GM23248 (cell line): ENCODE results near the gene PRKACB.

Experiments
- EZH2 ChIP-seq: fragments of 200-600 bp; sonication (generic); IDR thresholded peaks from 2 replicates; pipeline ENCODE4 v1.6.1; 2018; ENCODE audit warnings: antibody characterized with exemption, mild to moderate bottlenecking; ENCODE audit not compliant: insufficient read depth, poor library complexity, severe bottlenecking
- EZH2phosphoT487 ChIP-seq: fragments of 200-600 bp; sonication (generic); IDR thresholded peaks from 2 replicates; pipeline ENCODE4 v1.6.1; 2018; ENCODE audit warnings: antibody characterized with exemption, moderate library complexity, mild to moderate bottlenecking, low read depth; ENCODE audit not compliant: insufficient read depth

DNA sequence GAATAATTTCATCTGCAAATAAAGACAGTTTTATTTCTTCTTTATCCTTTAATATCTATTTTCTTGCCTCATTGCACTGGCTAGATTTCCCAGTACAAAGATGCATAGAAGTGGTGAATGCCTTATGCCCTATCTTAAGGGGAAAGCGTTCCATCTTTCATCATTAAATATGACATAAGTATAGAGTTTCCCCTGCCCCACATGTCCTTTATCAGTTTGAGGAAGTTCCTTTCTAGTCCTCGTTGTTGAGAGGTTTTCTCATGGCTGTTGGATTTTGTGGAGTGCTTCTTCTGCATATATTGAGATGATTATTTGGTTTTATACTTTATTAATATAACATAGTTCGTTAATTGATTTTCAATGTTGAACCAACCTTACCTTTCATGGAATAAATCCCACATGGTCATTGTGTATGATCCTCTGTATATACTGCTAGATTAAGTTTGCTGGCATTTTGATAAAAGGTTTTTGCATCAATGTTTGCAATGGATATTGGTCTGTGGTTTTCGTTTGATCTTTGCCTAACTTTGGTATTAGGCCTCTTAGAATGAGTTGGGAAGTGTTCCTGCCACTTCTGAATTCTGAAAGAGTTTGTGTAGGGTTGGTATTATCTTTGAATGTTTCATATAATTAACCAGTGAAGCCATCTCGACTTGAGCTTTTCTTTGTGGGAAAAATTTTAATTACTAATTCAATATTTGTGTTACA, 15.6 kb downstream of the PRKACB start:
- TF ChIP-seq EZH2 (no peak), EZH2phosphoT487 (no peak)
